ENCODE measurements around the gene SLC17A4.

GRCh38 chr6:25706314-25707014 is 48.1 kb upstream of the SLC17A4 start:
- TF ChIP-seq CTCF (IDR thresholded peaks at IDR 0.05; ENCODE audit: low read length) (no peak), EZH2phosphoT487 (IDR thresholded peaks at IDR 0.05; ENCODE audit: low read length) (no peak), EZH2 (optimal IDR thresholded peaks at IDR 0.05; ENCODE audit: low read depth, low read length) (no peak)

Data from MM.1S (cell line).